Ammon's horn (tissue), 1 donor: ENCODE measurements around the gene FNIP2.
A peak's percentile ranks its signal among the peaks of the same experiment; 100 is the strongest.
"Not testable (repeated sequence)": the region's sequence is repeated elsewhere in the genome, so short reads cannot be mapped to it uniquely, and the experiment has no call there.

ENCODE experiments used
- DNase-seq: peaks from one replicate; pipeline ENCODE4 v3.0.0-alpha.2; 2016; ENCODE audit warnings: low spot score

The FNIP2 gene

DNA sequence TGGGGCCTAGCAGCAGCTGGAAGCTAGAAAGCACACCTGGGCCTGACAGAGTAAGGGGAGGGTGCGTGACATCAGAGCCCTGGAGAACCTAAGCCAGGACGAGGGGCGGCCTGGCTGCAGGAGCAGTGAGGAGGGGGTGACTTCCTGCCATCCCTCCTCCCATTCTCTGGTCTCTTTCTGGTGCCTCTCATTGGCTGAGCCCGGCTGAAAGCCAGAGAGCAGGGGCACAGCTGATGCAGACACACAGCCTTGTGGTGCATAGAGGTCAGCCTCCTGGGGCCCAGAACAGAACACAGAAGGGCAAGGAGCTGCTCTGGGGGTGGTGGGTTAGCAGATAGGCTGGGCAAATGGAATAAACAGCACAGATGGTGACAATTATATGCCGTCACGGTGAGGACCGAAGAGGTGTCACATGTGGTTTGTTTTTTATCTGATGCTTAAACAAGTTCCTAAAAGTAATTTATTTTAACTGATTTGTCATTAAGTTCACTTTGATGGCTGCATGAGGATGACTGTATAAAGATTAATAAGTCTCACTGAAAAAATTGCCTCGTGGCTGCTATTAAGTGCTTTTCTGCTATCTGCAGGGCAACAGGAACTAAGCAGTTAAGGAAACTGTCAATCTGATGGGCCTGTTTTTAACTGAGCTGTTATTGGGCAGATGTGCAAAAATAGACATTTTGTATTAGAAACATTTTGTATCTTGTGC lies 102.0 kb downstream of the FNIP2 start:
- no peak for DNase-seq

DNA sequence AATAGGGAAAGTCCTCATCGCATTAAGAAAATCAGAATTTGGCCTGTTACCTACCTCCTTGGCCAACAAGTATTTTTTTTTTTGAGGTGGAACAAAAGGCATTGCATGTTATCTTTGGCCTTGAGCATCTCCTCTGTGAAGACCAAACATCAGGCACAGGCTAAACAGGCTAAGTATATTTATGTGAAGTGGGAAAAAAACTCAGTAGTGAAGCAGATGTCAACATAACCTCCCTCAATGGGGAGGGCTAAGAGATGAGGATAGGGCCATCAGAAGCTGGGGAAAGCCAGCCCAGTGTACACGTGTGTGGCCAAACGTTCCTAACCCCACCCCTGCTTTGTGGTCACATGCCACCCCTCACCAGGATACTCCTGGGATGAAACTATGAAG lies 102.5 kb downstream of the FNIP2 start:
- no peak for DNase-seq

DNA sequence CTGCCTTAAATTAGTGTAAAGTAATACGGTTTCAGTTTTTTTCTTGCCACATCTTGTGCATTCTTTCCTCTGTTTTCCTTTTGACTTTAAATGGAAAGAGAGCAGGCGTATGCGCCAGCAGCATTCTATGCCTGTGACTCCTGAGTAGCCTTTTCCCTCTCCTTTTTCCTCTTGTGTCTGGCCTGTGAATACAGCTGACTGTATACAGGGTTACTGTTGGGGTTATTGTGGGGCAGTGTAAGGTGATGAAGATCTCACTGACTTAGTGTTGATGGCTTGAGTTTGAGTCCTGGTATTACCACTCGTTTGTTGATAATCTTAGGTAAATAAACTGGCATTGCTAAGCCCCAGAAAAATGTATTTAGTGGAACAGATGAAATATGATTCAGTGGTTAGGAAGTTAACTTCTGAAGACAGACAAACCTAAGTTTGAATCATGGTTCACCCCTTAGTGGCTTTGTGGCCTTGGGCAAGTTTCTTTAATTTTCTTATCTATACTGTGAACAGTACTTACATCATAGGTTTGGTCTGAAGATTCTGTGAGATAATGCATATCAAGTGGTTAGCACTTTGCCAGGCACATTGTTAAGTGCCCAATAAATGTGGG lies 105.1 kb downstream of the FNIP2 start:
- no peak for DNase-seq

DNA sequence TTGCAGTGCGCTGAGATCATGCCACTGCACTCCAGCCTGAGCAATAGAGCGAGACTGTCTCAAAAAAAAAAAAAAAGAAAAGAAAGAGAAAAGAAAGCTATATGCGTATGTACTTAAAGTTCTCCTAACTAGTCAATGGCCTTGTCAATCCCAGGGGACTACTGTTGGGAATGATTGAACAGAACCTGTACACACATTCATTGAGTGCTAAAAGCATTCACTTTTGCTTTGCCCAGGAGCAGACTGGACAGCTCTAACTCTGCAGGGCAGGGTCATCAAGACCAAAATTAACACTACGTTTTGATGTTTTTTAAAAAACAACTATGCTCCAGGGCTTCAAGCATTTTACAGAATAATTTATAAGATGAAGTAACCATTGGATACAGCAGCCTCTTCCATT lies 106.2 kb downstream of the FNIP2 start:
- no peak for DNase-seq

DNA sequence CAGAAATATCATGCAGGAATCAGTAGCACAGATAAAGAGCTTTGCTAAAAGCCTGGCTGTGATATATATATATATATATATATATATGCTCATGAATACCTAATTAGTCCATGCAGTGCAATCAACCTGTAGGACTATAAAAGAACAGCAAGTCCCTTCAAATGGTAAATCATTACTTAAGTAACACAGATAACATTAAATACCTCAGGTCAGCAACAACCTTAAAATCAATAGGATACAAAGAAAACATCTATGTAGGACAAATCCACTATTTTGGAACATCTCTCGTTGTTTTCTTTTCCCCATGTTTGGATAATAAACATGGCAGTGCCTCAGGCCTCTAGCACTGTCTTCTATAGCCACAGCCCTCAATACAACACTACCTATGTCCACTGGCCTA lies 106.6 kb downstream of the FNIP2 start:
- no peak for DNase-seq

DNA sequence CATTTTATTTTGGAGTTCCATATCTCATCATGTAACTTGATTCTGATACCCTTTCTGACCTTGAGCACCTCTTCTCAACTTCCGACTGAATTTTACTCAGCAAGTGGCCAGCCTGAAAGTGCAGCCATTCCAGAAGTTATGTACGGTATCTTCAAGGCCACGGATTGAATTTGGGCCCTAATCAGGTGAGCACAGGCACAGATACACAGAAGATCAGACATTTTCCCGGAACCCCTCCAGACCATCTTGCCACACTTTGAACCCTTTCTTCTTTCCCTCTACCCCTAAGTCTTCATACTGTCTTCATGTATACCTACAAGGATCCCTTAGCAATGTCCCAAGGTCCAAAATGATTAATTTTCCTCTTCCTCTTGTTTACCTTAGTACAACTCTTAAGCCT lies 108.2 kb downstream of the FNIP2 start:
- no peak for DNase-seq

DNA sequence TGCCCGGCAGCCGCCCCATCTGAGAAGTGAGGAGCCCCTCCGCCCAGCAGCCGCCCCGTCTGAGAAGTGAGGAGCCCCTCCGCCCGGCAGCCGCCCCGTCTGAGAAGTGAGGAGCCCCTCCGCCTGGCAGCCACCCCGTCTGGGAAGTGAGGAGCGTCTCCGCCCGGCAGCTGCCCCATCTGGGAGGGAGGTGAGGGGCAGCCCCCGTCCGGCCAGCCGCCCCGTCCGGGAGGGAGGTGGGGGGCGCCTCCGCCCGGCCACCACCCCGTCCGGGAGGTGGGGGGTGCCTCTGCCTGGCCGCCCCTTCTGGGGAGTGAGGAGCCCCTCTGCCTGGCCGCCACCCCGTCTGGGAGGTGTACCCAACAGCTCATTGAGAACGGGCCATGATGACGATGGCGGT lies 113.3 kb downstream of the FNIP2 start:
- not testable (repeated sequence) for DNase-seq

DNA sequence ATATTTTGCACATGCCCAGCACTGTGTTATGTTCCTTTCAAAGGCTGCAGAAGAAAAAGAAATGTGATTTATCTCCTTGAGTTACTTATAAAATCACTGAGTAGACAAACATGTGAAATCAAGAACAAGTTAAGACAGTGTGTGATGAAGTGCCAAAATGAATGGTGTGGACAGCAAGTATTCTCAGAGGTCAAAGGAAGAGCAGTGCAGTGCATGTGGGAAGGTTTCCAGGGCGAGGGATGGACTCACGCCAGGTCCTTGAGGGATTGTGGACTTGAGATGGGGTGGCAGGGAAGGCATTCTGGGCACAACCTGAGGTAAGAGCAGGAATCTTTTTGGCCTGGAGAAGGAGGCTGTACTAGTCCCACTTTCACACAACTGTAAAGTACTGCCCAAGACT lies 115.5 kb downstream of the FNIP2 start:
- DNase-seq: no peak

DNA sequence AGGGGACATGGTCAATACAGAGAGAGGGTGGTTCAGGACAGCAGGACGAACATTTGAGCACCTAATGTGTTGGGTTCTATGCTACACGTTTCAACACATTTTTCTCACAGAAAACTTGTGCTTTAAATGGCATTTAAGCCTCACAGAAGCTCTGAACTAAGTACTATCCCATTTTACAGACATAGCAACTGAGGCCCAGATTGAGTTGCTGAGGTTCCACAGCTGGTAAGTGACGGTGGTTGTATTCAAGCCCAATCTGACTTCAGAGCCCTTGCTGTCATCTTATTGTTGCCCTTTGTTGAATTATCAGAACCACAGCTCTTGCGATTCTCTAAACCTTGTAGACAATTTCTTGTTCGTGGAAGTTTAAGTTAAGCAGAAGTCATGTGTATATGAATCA lies 116.7 kb downstream of the FNIP2 start:
- DNase-seq: no peak

DNA sequence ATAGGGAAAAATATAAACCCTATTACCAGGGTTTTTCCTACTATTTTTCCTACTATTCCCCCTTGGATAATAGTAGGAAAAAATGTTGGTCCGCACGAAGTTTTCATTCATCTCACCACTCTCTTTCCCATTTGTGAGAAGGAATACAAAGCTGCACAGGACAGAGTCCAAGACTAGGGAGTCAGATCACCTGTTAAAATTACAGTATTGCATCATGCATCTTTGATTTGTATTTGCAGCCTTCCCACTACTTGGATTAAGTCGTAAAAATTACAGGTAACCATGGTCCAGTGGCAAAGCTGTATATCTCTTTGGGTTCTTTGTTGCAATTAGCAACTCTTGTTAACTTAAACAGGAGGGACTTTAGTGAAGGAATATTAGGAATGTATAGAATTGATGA lies 121.5 kb downstream of the FNIP2 start:
- DNase-seq: no peak

DNA sequence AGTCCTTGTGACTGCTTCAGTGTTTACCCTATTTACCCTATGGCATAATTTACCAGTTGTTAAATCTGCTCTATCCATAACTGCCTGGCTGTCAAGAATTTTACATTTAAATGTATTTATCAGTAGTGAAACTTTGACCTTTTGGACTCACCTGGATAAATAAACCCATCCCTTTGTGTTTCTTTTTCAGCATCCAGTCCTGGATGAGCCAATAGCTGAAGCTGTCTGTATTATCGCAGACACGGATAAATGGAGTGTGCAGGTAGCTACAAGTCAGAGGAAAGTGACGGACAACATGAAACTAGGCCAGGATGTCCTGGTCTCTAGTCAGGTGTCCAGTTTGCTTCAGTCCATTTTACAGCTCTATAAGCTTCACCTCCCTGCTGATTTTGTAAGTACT lies 122.4 kb downstream of the FNIP2 start:
- DNase-seq: no peak

DNA sequence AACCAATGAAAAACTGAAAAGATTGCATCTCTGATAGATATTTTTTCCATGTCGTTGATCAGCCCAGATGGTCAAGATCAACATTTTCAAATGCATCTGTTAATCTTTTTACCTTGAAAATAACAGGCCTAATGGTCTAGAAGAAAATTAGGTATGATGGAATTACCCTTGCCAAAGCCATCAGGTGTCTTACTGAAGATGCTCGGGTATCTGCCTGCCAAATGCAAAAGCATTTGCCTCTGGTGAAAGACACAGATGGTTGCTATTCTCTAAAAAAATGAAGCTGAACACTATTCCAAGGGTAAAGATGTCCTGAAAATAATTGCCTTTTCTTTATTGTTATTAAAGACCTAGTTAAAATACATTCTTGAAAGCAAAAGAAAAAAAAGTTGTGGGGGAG lies 126.0 kb downstream of the FNIP2 start:
- DNase-seq: no peak

DNA sequence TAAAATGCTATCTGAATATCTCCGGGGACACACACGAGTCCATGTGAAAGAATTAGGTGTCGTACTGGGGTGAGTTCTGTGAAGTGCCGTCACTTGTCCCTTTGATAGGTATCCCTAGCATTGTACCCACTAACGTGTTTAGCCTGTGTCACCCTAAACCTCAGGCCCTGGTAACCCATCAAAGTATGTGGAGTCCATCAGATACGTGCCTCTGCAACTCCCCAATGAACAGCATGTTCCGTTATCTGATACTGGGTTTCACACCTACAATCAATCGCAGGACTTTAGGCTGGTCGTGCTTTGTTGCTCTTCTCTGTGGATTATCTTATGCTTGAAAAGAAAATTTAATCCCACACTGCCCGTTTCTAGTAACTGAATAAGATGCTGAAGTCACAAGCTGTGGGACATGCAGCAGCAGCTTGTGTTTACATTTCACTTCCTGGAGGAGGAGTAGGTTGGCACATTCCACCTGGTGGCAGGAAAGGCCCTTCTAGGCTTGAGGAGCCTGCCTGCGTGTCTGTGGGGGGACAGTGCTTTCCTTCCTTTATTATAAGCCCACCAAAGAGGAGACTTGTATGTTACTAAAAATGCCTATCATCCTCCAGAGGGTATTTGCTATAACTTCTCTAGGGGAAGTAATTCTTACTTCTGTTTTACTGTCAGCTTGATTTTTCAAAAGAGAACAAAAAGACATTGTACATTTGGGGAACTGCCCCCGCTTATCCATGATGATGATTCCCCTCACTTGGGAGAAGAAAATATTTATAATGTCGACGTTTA lies 127.2 kb downstream of the FNIP2 start:
- DNase-seq: peak; percentile 29

DNA sequence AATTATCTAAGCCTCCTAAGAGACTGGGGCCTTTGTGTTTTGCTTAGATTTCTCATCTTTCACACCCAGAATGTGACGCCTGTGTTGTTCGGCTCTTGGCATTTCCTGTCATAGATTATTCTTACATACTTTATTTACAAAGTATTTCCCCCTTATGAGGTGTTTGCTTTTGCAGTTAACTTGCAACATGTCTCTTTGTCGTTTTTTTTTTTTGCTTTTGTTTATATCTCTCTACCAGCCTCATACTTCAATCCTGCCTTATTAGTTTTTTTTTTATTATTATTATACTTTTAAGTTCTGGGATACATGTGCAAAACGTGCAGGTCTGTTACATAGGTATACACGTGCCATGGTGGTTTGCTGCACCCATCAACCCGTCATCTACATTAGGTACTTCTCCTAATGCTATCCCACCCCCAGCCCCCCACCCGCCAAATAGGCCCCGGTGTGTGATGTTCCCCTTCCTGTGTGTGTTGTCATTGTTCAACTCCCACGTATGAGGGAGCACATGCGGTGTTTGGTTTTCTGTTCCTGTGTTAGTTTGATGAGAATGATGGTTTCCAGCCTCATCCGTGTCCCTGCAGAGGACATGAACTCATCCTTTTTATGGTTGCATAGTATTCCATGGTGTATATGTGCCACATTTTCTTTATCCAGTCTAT lies 127.9 kb downstream of the FNIP2 start:
- not testable (repeated sequence) for DNase-seq

DNA sequence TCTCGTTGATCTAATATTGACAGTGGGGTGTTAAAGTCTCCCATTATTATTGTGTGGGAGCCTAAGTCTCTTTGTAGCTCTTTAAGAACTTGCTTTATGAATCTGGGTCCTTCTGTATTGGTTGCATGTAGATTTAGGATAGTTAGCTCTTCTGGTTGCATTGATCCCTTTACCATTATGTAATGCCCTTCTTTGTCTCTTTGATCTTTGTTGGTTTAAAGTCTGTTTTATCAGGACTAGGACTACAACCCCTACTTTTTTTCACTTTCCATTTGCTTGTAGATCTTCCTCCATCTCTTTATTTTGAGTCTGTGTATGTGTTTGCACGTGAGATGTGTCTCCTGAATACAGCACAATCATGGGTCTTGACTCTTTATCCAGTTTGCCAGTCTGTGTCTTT lies 131.6 kb downstream of the FNIP2 start:
- DNase-seq: not testable (repeated sequence)

DNA sequence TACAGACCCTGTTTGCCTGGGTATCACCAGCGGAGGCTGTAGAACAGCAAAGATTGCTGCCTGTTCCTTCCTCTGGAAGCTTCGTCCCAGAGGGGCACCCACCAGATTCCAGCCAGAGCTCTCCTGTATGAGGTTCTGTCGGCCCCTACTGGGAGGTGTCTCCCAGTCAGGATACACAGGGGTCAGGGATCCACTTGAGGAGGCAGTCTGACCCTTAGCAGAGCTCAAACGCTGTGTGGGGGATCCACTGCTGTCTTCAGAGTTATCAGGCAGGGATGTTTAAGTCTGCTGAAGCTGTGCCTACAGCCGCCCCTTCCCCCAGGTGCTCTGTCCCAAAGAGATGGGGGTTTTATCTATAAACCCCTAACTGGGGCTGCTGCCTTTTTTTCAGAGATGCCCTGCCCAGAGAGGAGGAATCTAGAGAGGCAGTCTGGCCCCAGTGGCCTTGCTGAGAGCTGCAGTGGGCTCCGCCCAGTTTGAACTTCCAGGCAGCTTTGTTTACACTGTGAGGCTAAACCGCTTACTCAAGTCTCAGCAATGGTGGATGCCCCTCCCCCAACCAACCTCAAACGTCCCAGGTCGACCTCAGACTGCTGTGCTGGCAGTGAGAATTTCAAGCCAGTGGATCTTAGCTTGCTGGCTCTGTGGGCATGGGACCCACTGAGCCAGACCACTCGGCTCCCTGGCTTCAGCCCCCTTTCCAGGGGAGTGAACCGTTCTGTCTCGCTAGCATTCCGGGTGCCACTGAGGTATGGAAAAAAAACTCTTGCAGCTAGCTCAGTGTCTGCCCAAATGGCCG lies 133.7 kb downstream of the FNIP2 start:
- DNase-seq: not testable (repeated sequence)

DNA sequence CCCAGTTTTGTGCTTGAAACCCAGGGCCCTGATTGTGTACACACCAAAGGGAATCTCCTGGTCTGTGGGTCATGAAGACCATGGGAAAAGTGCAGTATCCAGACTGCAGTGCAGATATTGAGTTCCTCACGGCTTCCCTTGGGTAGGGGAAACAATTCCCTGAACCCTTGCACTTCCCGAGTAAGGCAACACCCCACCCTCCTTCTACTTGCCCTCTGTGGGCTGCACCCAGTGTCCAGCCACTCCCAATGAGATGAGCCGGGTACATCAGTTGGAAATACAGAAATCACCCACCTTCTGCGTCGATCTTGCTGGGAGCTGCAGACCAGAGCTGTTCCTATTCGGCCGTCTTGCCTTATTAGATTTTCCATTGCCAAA lies 134.2 kb downstream of the FNIP2 start:
- no peak for DNase-seq

DNA sequence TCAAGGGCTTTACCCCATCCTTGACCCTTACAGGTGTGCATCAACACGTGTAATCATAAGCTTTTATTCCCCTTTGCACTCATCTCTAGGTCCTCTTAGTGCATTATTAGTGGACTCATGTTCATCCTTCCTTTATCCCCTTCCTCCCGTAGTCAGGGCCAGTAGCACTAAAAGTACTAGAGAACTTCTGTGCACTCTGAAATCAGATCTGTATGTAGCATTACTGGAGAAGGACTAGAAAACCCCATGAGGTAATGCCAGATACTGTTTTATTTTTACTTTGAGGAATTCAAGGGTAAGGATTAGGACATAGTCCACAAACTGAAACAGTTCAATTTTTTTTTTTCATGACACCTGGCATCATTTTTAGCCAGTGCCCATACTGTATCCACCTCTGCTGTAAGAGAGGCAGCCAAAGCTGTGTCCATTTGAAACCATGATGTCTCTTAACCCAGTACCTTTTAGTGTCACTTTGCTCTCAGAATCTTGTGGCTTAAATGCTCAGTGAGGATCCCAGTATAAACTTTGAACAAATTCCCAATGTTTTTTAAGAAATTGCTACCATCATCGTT lies 134.7 kb downstream of the FNIP2 start:
- DNase-seq: no peak

DNA sequence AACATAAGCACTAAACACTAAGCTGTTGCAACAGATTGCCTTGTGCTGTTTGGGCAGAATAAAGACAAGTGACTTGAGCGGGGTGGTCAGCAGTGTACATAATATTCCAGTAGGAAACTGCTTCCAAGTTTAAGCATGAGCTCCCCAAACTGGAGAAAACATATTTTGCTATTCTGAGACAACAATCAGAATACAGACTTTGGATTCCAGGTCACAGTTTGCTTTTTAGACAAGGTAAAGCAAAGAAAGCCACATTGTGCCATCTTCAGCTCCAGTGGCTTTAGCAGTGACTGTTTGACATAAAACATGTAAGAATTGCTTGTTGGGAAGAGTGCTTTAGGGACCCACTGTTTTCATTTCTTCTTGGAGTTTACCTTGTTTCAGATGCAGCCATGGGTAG lies 136.0 kb downstream of the FNIP2 start:
- DNase-seq: no peak

DNA sequence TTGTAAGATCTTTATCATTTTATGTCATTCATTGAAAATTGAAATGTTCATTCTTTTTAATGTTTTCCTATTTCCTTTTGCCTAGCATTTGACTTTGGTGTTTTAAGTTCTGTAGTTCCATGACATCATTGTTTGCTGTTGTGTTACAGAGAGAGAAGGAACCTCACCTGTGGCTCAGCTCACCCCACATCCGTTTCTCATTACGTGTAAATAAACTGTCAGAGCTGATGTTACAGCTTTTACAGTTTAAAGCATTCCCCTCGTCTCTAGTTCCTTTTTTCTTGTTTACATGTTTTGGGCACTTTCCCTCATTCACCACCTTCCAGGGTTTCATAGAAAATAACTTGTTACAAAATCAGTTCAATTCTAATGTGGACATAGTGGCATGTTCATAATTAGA lies 137.2 kb downstream of the FNIP2 start:
- DNase-seq: no peak

DNA sequence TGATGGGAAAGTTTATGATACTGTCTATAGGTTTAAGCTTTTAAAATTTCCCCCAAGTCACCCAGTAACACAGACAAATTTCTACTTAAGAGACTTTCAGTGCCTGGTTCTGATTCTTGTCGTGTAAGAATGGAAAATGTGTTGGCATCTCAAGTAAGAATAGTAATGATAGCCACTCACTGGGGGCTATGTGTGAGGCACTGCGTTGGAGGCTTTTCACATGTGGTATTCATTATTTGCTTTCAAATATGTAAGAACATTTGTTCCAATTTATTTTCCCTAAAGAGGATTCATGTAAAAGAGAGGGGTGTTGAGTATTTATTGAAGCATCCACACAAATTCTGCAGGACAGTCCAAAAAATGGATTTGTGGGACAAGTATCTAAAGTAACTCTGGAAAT lies 143.6 kb downstream of the FNIP2 start:
- no peak for DNase-seq

DNA sequence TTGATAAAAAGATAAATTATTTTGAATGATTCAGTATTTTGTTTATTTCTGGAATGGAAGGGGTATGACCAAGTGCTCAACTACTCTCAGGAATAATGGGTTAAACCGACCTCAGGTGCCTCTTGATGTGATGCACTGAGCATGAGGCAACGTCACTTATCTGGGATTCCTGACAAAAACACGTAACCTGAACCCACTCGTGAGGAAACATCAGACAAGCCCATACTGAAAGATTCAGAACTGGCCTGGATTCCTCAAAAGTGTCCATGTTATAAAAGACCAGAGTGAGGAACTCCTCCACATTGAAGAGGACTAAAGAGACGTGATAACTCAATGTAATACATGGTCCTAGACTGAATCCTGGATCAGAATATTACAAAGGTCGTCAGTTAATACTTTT lies 144.0 kb downstream of the FNIP2 start:
- DNase-seq: no peak
